Measurements from ENCODE around the gene GRHL1.

DNA sequence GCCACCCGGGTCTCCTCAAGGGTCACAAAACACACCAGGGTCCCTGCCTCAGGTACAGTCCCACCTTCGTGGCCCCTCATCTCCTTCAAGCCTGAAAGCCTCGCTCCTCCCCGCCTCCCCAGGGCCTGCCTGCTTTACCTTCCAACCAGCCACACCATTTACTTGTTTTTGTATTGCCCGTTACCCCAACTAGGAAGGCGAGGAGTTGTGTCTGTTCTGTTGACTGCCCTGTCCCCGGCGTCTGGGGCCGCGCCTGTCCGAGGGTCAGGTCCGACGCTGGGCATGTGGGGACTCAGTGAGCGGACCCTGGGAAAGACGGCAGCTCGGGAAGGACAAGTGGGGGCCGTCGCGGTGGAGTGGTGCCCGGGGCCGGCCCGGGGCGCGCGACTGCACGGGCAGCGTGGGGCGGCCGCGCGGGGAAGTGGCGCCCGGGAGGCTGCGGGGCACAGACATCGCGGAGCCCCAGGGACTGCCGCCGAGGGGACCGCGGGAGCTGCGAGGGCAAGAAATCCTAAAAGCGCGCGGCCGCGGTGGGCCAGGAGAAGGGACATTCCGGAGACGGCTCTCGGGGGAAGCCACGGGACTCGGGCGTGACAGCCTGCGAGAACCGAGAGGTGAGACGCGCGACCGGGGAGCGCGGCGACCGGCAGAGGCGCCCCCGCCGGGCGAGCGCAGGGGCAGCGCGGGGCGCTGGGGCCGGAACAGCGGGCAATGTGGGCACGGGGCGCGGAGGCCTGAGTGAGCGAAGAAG is 797 bp upstream of the GRHL1 start:
- TF ChIP-seq POLR2A (IDR thresholded peaks at IDR 0.05): no peak
- TF ChIP-seq, protein P1, sequence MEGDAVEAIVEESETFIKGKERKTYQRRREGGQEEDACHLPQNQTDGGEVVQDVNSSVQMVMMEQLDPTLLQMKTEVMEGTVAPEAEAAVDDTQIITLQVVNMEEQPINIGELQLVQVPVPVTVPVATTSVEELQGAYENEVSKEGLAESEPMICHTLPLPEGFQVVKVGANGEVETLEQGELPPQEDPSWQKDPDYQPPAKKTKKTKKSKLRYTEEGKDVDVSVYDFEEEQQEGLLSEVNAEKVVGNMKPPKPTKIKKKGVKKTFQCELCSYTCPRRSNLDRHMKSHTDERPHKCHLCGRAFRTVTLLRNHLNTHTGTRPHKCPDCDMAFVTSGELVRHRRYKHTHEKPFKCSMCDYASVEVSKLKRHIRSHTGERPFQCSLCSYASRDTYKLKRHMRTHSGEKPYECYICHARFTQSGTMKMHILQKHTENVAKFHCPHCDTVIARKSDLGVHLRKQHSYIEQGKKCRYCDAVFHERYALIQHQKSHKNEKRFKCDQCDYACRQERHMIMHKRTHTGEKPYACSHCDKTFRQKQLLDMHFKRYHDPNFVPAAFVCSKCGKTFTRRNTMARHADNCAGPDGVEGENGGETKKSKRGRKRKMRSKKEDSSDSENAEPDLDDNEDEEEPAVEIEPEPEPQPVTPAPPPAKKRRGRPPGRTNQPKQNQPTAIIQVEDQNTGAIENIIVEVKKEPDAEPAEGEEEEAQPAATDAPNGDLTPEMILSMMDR (IDR thresholded peaks at IDR 0.05): peak in 1 of 3 experiments; percentile 12

Data from testis (tissue), 2 donors.